NCI-H345 (cell line): ENCODE data around the gene ICAM3.
"Not testable (repeated sequence)": the region's sequence is repeated elsewhere in the genome, so short reads cannot be mapped to it uniquely, and the experiment has no call there.

Source experiments
- DNase-seq: peaks from one replicate; lab custom pipeline; 2025; lab: John Stamatoyannopoulos, UW

ICAM3 gene

DNA sequence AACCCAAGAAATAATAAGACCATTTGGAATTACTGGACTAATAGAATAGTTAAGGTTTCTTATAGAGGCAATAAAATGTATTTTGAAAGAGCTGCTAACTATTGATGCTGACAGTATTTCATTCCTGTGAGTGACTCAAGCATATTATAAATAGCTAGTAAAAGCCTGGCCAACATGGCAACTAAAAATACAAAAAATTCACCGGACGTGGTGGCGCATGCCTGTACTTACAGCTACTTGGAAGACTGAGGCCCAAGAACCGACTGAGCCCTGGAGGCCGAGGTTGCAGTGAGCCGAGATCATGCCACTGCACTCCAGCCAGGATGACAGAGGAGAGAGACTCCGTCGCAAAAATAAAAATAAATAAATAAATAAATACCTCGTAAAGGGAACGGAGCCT is 5.4 kb upstream of the ICAM3 start:
- DNase-seq = no peak

DNA sequence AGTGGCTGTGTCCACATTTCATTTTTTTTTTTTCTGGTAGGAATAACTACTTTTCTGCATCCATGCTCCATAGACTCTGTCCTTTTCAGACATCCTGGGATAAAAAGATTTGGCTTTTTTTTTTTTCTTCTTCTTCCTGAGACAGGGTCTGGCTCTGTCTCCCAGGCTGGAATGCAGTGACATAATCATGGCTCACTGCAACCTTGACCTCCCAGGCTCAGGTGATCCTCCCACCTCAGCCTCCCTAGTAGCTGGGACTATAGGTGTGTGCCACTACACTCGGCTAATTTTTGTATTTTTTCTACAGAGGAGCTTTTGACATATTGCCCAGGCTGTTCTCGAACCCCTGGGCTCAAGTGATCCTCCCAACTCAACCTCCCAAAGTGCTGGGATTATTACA is 4.1 kb upstream of the ICAM3 start:
- no peak for DNase-seq

DNA sequence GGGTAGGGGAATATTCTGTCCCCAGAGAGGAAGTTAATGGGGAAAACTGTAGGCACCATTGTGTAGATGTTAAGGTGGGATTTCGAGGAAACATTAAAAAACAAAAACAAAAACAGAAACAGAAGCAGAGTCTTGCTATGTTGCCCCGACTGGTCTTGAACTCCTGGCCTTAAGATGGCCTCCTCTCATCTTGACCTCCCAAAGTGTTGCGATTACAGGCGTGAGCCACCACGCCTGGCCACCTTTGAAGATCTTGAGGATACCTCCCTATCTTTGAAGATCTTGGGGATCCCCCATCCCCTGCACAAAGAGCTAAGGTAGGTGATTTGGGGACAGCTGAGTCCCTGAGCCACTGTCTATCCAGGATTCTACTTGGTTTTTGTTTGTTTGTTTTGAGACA is 553 bp upstream of the ICAM3 start:
- DNase-seq = no peak

DNA sequence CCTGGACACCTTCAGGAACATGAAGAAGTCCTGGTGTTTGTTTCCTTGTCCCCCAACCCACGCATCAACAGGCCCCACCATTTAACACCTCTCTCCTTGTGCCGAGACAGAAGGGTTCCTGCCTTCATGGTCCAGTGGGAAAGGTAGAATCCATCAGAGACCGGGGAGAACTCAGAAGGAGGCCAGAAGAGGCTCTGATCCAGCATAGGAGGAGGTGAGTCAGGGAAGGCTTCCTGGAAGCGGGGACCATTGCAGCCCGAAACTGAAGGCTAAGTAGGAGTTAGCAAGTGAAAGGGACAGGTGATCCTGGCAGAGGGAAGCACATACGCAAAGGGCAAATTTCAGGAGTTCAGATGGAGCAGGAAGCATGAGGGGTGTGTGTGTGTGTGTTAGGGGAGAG is 484 bp downstream of the ICAM3 start:
- DNase-seq = no peak

DNA sequence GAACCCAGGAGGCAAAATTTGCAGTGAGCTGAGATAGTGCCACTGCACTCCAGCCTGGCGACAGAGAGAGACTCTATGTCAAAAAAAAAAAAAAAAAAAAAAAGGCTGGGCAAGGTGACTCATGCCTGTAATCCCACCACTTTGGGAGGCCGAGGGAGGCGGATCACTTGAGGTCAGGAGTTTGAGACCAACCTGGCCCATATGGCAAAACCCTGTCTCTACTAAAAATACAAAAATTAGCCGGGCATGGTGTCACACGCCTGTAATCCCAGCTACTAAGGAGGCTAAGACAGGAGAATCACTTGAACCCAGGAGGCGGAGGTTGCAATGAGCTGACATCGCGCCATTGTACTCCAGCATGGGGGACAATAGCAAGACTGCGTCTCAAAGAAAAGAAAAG is 2.7 kb downstream of the ICAM3 start:
- not testable (repeated sequence) for DNase-seq

- no peak for DNase-seq
Observed at GRCh38 chr19:10335352-10335985, 4.0 kb downstream of the ICAM3 start.

GRCh38 chr19:10334588-10335351 is 4.7 kb downstream of the ICAM3 start:
- peak; percentile 70 for DNase-seq

GRCh38 chr19:10333758-10334587 is 5.5 kb downstream of the ICAM3 start:
- DNase-seq = peak; percentile 56

DNA sequence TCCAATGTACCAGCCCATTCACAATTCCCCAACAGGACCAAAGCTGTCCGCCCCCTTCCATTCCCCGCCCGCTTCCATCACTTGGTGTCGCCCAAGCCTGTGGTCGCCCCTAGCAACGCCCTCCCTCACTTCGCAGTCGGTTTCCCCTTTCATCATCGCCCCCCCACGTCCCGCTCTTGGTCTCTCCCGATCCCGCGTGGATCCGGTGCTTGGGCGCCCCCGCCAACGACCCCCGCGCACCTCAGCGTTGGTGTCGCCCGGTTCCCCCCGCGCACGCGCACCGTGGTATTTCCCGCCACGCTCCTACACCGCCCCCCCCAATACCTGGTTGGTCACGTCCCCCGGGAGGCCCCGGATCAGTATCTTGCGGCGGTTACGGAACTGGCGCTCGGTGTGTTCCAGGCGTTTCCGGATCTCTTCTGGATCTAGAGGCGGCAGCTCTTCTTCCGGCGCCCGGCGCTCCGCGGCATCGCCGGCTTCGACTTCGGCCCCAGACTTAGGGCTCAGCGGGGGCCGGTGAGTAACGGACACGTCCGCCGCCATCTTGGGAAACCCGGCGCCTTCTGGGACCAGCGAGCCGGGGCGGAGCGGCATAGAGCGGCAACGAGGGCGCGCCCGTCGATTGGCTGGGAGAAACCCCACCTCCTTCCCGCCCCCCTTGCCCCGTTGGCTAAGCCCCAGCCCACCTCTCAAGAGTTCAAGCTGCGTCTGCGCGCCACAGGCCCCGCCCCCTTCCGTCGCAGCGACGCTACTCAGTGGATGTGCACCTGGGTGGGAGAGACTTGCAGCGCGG is 6.3 kb downstream of the ICAM3 start, which contains the start of gene RAVER1:
Gene RAVER1 (minus strand): TSS at position 565 of the 793 bp plus-strand sequence. CDS start 22 bp downstream, at position 543.
- peak; percentile 98 for DNase-seq

GRCh38 chr19:10332158-10332964 is 7.1 kb downstream of the ICAM3 start:
- DNase-seq = no peak

GRCh38 chr19:10329555-10329954 is 9.9 kb downstream of the ICAM3 start:
- DNase-seq = no peak

DNA sequence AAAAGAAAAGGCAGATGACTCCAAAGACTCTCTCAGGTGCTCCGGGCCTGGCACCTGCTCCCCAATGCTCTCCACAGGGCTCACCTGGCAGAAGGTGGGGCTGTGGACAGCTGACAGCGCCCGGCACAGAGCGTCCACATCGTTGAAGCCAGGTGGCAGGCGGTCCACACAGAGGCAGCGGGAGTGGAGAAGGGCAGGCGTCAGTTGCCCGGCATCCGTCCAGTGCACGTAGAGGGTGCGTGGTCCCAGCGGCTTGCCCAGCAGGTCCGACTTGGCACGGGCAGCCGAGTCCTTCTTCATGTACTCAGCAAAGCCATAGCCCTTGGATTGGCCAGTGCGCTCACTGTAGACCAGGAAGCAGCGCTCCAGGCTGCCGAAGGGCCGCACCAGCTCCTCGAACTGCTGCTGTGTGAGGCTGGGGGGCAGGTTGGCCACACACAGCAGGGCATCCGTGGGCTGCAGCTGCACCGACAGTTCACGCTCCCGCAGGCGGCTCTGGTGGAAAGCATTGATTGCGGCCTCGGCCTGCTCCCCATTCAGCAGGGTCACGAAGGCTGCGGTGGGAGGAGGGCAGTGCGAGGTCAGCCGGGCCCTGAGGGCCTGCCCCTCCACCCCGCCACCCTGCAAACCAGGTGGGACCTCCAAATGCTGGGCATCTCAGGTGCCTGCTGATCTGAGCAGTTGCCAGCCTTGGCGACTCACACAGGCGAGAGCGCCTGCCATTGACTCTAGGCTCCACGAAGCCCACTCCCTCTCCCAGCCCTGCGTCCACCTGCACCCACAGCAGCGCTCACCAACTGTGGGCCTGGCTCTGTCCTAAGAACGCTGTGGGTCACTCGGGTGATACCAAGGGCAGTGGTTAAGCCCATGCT is 10.6 kb downstream of the ICAM3 start:
- no peak for DNase-seq

- DNase-seq = no peak
Observed at GRCh38 chr19:10327793-10328192, 11.6 kb downstream of the ICAM3 start.

DNA sequence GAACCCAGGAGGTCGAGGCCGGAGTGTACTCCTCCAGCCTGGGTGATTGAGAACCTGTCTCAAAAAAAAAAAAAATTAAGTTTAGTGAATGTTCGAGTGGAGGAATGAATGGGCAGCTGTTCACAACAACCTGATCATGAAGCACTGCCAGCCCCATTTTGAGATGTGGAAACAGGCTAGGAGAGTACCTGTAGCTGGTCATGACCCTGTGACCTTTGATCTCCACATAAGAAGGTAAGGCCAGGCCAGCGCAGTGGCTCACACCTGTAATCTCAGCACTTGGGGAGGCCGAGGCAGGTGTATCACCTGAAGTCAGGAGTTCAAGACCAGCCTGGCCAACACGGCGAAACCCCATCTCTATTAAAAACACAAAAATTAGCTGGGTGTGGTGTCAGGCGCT is 13.7 kb downstream of the ICAM3 start:
- DNase-seq = no peak

DNA sequence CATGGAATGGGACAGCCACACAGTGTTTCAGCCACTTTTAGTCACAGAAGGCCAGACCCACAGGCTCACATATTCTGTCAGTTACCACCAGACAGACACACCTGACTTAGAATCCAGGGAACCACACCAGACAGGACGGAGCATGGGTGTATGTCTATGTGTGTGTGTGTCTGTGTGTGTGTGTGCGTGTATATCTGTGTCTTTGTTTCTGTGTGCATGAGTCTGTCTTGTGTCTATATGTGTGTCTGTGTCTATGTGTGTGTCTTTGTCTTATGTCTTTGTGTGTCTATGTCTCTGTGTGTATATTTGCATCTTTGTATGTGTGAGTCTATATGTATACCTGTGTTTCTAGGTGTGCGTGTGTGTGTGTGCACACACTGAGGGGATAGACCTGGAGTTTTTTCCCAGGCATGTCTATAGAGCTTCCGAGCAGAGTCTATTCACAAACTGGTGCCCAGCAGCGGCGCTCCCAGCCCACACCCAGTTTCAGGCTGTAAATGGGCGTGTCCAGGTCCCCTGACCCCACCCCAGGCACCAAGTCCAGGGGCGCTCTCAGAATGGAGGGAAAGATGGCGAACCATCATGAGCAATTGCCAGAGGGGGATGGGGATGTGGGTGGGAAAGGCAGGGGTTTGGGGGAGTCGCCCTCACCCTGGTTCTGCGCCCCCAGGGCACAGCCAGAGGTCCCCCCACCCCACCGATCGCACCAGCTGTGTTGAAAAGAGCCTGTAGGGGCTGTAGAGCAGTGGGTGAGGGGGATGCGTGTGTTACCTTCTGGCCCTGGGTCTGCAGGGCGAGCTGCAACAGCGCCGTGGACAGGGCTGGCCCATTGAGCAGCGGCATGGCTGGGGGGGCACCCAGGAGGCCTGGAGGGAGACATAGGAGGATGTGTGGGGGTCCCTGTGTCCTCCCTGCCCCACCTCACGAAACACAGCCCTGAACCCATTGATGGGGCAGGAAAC is 17.3 kb downstream of the ICAM3 start:
- no peak for DNase-seq

DNA sequence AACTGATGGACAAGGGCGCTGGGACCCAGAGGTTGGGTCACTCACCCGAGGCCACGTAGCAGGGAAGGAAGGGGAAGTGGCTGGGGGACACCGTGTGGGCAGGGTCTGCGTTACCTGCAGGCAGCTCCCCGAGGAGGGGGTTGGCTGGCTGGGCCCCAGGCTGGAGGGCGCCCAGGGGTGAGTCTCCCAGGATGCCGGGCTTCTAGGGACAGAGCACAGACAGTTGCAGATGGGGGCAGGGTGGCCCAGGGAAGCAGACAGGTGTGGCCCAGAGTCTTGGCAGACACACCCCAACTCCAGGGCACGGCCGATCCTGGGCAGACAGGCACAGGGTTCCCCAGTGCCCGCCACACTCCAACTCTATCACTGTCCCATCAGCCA is 18.0 kb downstream of the ICAM3 start:
- DNase-seq = no peak

- no peak for DNase-seq
Observed at GRCh38 chr19:10320602-10321416, 18.6 kb downstream of the ICAM3 start.
